NCI-H1436 (cell line): ENCODE results near the gene CSRP1.

Experiments used
- DNase-seq: peaks from one replicate; lab custom pipeline; 2025; lab: John Stamatoyannopoulos, UW

The CSRP1 gene

DNA sequence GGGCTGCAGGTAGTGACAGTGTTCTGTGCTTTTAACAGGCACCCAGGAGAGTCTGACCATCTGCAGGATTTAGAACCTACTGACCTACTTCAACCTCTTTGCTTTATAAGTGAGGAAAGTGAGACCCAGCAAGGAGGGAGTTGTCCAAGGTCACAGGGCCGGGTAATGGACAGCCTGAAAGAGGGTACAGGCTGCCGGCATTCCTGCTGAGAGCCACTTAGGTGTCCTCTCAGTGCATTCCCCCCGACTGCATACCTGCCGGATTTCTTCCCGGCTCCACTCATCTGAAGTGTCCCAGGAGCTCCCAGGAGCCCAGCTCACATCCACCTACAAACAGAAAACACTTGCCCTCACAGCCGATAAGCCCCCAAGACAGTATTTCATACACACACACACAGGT is 51.8 kb downstream of the CSRP1 start:
- DNase-seq = no peak

DNA sequence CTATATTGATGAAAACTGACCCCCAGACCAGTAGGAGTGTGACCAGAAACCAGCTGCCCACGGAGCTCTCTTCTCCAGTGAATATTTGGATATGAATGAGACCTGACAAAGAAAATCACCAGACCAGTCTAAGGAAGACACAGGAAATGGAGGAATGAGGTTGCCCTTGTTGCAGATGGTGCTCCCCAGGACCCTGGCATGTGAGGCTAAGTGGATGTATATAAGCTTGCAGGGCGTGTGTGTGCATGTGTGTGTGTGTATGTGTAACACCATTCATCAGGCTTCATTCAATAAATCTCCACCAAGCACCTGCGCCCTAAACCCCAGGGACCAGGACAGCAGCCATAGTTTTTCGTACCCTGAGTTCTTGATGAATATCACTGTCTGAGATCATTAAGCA is 52.3 kb downstream of the CSRP1 start:
- DNase-seq = peak; percentile 65

DNA sequence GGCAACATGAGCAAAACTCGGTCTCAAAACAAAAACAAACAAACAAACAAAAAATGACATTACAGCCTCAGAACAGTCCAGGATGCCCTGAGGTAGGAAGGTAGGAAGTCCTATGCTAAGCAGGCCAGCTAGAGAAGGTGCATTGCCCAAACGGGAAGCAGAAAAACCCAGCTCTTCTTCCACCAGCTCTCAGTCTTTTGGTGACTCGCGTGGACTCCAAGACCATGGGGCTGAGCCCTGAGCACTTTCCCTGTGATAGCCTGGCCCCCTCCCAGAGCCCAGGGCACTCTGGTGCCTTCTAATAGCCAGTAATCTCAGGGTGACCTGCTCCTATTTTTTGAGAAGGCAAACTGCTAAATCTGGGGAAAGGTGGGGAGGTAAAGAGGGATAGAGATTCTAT is 54.1 kb downstream of the CSRP1 start:
- no peak for DNase-seq

DNA sequence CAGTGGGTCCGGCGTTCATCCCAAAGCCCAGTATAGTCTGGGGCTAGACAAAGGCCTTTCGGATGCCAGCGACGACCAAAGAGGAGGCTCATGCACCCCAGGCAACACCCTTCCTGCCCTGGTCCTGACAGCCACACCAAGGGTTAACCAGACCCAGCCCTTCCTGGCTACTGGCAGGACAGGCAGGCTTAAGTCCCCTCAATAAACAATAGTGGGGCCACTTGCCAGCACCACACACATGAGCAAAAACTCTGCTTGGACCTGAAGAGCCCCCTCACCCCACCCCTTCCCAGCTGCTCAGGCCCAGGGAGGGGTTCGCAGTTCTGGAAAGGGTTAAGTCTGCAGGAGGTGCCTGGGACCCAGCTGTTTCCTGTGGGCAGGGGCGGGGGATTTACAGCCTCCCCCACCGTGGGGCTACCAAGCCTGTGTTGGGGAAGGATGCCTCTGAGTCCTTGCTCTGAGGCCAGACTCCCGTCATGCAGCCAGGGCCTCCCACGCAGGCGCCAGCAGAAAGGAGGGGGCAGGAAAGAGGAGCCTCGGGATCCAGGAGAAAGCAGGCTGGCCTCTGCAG is 56.1 kb downstream of the CSRP1 start:
- DNase-seq = no peak

DNA sequence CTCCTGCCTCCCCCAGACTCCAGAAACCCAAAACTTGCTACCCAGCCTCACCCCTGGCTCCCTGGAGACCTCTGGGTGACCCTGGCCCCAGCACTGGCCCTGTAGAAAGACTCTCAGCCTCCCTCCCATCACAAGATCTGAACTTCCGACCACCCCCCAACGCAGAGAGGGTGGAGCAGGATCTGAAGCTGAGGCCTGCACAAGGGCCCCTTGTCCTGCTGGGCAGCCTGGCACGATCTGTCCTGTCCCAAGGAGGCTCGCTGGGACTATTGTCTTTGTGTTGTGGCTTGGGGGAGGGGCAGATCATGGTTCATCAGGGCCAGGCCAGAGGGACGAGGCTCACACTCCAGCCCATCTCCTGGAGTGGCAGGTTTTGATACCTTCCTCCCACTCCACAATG is 57.9 kb downstream of the CSRP1 start:
- no peak for DNase-seq

DNA sequence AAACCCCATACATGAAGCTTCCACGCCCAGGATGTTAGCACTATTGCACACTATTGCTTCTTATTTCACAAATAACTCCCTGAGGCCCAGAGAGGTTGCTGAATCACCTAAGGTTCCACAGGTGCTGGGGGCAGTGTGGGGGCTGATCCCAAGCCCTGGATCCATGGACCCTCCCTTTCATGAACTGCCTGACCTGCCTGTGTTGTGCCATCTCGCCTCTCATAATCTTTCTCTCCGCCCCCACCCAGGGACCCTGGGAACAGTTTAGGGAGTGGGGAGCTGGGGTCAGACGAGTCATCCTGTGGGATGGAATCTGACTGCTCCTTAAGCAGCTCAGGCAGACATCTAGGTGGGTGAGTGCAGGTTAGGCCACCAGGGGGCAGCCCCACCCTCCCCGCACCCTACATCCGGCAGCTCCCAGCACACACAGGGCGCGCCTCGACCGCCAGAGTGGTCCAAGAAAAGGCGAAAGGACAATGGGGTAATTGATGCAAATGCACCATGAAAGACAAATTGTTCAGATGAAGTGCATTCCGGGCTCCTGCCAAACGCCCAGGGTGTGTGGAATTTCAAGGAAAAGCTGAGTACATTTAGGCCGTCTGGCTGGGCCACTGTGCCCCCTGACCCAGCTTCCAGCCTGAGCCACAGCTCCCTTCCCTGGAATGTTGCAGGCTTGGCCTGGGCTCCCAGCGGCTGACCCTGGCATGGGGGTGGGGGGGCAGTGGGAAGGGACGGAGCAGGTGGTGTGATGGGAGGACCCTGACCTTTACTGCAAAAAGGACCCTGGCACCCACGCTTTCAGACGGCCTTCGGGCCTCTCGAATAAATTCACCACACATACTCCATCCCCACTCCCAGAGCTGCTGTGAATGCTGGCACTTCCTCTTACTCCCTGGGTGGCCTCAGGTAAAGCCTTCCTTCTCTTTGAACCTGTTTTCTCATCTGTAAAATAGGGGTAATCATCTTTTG is 58.7 kb downstream of the CSRP1 start:
- DNase-seq = peak; percentile 67

DNA sequence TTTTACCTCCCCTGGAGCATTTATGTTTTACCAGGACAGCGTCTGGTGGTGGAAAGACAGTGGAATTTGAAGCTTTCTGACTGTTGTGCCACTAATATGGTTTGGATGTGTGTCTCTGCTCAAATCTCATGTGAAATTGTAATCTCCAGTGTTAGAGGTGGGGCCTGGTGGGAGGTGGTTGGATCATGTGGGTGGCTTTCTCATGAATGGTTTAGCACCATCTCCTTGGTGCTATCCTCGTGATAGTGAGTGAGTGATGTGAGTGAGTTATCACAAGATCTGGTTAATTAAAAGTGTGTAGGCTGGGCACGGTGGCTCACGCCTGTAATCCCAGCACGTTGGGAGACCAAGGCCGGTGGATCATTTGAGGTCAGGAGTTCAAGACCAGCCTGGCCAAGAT is 61.6 kb downstream of the CSRP1 start:
- no peak for DNase-seq

DNA sequence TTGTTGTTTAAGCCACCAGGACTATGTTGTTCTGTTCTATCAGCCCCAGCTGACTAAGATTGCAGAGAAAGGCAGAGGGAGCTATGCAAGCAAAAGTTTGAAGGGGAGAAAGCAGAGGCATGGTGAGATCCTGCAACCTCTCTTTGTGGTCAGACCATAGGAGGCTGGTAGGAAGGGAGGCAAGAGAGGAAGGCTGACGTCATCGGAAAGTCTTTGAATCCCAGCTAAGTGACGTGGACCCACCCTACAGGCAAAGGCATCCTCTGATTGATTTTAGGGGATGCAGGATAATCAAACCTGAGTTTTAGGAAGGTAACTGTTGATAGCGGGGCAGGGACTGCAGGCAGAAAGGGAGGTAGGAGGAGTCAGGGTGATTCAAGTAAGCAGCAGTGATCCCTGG is 62.1 kb downstream of the CSRP1 start:
- DNase-seq = no peak

DNA sequence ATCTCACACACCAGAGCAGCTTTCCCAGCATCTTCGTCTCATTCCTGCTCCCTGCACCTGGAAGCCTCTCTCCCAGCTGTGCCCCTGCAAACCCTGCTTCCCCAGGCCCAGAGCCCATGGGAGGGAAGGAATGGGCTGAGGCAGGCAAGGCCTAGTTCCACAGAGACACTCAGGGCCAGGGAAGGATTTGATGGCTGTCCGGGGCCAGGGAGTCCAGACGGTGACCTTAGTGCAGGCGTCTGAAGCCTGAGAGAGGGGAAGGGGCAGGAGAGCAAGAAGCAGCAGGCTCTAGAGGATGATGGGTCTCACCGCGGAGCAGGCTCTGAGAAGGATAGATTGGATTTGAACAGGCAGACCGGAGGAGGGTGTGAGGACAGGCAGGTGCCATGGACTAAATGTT is 63.2 kb downstream of the CSRP1 start:
- no peak for DNase-seq

DNA sequence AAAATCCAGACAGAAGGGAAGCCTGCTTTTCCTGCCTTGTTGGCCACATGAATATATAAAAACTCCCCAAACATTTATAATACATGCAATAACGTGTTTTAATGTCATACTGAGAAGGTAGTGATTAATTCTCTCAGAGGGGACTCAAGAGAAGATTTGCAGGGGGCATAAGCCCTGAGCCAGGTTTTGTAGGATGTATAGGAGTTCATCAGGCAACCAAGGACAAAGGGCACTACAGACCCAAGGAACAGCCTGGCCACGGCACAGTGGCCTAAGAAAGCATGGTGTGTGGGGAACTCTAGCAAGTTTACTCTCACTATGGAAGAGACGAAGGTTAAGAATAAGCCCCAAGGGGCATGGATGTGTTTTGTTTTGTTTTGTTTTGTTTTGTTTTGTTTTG is 70.0 kb downstream of the CSRP1 start:
- no peak for DNase-seq

DNA sequence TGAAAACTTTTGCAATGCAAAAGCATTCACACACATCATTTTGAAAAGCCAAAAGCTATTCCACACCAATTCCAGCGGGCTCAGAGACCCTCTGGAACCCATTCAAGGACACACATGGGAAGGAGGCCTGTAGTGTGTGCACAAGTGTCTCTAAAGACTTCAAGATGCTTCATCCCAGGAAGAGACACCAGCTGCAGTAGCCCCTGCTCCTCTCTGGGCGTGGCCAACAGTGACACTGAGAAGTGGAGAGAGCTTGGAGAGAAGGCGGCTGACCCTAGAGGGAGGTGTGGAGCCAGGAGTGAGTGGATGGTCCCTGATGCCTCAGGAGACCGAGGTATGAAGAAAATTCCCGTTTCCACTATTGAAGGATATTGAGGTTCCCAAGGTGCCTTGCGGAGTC is 70.5 kb downstream of the CSRP1 start:
- no peak for DNase-seq

DNA sequence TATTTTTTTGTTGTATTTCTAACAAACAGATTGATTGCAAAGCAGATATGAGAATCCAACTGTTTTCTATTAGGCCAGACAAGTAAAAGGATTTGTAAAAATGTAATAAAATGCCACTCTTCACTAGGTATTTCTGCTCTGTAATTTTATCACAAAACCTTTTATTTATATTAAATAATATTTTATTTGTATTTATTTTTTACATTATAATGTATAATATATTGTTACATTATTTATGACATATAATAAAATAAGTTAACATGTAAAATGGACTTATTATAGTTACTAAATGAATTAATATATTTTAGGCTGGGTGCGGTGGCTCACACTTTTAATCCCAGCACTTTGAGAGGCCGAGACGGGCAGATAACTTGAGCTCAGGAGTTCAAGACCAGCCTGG is 72.7 kb downstream of the CSRP1 start:
- DNase-seq = no peak

DNA sequence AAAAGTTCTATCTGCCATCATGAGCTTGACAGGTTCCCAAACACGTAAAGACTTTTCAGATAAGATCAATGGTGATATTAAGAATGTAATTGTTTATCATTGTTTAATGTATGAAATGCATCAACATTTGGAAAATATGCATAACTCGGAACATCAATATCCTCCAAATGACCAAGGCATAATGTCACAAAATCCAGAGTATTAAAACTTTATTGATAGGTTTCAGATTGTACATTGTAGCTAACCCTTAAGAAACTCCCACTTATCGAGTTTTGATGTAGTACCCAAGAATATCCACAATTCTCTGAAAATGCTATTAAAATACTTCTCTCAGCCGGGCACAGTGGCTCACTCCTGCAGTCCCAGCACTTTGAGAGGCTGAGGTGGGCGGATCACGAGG is 73.3 kb downstream of the CSRP1 start:
- no peak for DNase-seq
